Stimulated activated CD8-positive, alpha-beta memory T cell treated with anti-CD3 and anti-CD28 coated beads, Interleukin-12 subunit alpha, Interleukin-12 subunit beta, amount 100 ng/mL, for 1 hour (primary cell): ENCODE measurements around the gene TNS3.

Experiments used
- DNase-seq: peaks from one replicate; pipeline ENCODE4 v3.0.0-alpha.2; 2020; ENCODE audit warnings: low read depth

The TNS3 gene

GRCh38 chr7:47540053-47540386 is 41.9 kb downstream of the TNS3 start:
- no peak for DNase-seq

GRCh38 chr7:47539398-47540052 is 42.4 kb downstream of the TNS3 start:
- no peak for DNase-seq

- no peak for DNase-seq
These were observed 43.0 kb downstream of the TNS3 start for GRCh38 chr7:47538846-47539311.

GRCh38 chr7:47537716-47538675 is 43.9 kb downstream of the TNS3 start:
- DNase-seq, result no peak

GRCh38 chr7:47536661-47537611 is 45.0 kb downstream of the TNS3 start:
- DNase-seq, result no peak

GRCh38 chr7:47535704-47536628 is 45.9 kb downstream of the TNS3 start:
- DNase-seq, result no peak

GRCh38 chr7:47535035-47535703 is 46.7 kb downstream of the TNS3 start:
- no peak for DNase-seq

GRCh38 chr7:47534322-47535034 is 47.4 kb downstream of the TNS3 start:
- DNase-seq, result no peak

- no peak for DNase-seq
These were observed 50.1 kb downstream of the TNS3 start for GRCh38 chr7:47531584-47532492.

- no peak for DNase-seq
These were observed 51.9 kb downstream of the TNS3 start for GRCh38 chr7:47529826-47530555.

- no peak for DNase-seq
These were observed 52.5 kb downstream of the TNS3 start for GRCh38 chr7:47529405-47529804.

GRCh38 chr7:47528471-47528870 is 53.4 kb downstream of the TNS3 start:
- DNase-seq, result no peak

GRCh38 chr7:47526466-47526865 is 55.4 kb downstream of the TNS3 start:
- no peak for DNase-seq

GRCh38 chr7:47525066-47525623 is 56.8 kb downstream of the TNS3 start:
- DNase-seq, result no peak

- DNase-seq, result no peak
These were observed 58.5 kb downstream of the TNS3 start for GRCh38 chr7:47523401-47523800.

GRCh38 chr7:47521816-47522561 is 59.9 kb downstream of the TNS3 start:
- no peak for DNase-seq
